Activated CD8-positive, alpha-beta memory T cell treated with anti-CD3 and anti-CD28 coated beads for 1 hour (primary cell): Measurements from ENCODE around the gene EMC1.
"Not testable (repeated sequence)": the region's sequence is repeated elsewhere in the genome, so short reads cannot be mapped to it uniquely, and the experiment has no call there.

Source experiments
- DNase-seq, 2 donors: peaks; one replicate each; pipeline ENCODE4 v3.0.0-alpha.2; 2020; ENCODE audit warnings: low read depth in 1 of 2; ENCODE audit errors: extremely low read depth in 1 of 2

The EMC1 gene

GRCh38 chr1:19251305-19252196, at the start of gene EMC1, which contains the start of gene MRTO4:
Gene EMC1, minus strand, starts transcription at chr1:19251524. Its CDS starts 15 bp downstream, at chr1:19251509.
Gene MRTO4, plus strand, starts transcription at chr1:19251805. Its CDS starts 31 bp downstream, at chr1:19251836.
- DNase-seq, result peak; percentile 52 to 88

GRCh38 chr1:19300211-19300610, 48.9 kb upstream of the EMC1 start:
- DNase-seq, result no peak

DNA sequence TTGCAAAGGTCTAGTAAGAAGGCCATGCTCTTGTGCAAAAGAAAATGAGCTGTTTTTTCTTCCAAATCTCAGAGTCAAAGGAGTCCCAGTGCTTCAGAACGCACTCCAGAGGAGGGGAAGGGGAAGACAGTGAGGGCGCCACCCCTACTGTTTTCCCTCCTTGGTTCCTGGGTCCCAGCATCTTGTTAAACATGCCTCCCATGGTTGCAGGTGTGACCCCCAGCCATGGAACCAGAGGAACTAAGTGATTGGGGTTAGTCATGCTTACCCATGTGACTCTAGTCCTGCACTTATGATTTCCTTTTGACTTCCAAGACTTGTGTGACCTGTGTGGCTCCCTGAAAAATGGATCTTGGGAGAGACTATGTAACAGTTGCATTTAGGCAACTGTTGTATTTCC, 43.3 kb upstream of the EMC1 start:
- no peak for DNase-seq

GRCh38 chr1:19289244-19289643, 37.9 kb upstream of the EMC1 start:
- no peak for DNase-seq

DNA sequence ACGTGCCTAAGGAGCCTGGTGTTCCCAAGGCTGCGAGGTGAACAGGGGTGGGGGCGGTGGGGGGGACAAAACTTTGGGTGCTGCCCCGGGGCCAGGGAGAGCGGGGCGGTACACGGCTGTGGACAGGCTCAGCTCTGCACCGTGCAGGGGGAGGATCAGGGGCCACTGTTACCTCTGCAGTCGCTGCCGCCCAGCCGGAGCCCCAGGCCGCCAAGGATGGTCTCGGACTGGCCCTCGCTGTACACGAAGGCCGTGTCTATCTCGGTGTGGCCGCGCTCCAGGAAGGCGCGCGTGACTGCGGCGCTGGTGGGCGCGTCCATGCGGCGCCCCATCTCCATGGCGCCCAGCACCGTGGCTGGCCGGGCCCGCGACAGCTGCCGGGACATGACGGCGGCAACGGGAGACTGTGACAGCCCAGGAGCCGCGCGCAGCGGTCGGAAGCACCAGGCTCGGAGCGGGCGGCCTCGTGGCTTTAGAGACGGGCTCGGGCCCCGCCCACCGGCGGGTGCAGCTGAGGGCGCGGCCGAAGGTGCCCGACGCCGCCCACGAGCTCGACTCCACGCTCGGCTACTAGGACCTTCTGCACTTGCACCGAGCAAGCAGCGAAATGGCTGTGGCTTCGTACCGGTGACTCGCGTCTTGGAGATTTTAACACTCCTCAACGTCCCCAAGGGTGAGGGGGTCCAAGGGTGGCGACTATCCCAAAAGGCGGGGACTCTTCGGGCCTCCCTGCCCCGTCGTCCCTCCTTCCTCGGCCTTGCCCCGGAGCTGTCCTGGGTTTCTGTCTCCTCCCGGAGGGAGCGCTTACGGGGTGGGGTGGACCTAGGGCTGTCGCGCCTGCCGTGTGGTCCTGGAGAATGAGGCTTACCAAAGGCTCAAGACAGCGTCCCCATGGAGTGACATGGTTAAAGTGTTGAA, 37.3 kb upstream of the EMC1 start, which contains the start of gene AKR7A3:
Gene AKR7A3, minus strand, starts transcription at position 447 of the 918 bp plus-strand sequence. Its CDS starts 61 bp downstream, at position 386.
- DNase-seq, result peak in 1 of 2 donors; percentile 43

DNA sequence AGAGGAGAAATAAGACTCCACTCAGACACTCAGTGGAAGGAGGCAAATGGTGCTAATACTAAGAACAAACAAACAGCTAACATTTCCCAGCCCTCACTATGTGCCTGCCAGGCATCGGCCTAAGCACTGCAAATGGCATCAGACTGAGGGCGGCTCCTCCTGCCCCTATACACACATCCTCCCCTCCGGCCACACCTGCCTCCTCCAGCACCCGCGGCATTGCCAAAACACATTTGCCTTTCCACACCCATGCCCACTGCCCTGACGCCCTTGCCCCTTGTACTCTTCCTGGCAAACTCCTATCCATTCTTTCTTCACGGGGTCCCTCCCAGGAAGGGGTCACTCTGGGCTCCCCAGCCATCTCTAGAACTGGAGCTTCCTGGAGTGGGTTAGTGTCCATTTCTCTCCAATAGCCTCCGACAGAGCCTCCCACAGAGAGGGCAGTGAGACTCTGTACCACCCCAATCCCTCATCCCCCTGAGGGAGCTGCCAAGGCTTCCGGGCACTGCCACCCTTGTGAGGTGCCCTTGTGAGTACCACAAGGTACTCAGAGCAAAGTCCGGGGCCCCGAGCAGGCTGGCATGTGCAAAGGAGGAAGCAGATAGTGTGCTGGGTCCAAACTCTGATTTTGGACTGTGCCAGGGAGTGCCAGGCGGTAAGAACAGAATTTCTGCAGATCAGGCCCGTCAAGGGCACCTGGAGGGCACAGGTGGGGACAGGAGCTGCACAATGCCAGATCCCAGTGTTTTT, 36.3 kb upstream of the EMC1 start:
- DNase-seq, result no peak

GRCh38 chr1:19285807-19286206, 34.5 kb upstream of the EMC1 start:
- not testable (repeated sequence) for DNase-seq

DNA sequence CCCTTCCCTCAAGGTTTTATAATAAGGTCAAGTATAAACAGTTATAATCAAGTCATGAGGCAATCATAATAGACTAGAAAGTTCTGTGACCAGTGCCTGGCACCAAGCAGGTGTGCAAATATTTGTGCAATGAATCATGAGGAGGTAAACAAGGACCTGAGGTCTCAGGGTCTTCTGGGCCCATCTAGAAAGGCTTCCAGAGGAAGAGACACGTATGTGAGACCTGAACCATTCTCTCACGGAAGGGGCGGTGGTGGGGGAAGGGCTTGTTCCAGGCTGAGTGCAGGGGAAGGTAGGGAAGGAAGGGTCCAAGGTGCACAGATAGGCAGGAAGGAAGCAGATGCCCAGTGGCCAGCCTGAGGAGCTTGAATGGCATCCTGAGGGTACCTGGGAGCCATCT, 34.0 kb upstream of the EMC1 start:
- DNase-seq, result not testable (repeated sequence)

DNA sequence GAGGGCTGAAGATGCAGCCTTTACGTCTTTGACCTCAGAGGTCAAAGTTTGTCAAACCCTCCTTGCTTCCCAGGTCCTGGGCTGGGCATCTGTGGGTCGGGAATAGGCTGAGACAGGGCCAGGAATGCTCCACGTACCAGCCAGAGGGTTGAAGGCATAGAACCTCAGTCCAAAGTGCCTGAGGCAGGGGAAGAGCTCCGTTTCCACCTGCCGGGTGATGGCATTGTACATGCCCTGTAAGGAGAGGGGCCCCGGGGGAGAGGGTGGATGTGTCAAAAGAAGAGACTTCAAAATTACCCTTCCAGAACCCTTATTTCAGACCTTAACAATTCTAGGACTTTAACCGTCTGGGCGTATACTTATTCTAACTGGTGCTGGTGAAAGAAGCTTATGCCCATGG, 33.6 kb upstream of the EMC1 start:
- DNase-seq, result no peak

GRCh38 chr1:19283891-19284290, 32.6 kb upstream of the EMC1 start:
- no peak for DNase-seq

DNA sequence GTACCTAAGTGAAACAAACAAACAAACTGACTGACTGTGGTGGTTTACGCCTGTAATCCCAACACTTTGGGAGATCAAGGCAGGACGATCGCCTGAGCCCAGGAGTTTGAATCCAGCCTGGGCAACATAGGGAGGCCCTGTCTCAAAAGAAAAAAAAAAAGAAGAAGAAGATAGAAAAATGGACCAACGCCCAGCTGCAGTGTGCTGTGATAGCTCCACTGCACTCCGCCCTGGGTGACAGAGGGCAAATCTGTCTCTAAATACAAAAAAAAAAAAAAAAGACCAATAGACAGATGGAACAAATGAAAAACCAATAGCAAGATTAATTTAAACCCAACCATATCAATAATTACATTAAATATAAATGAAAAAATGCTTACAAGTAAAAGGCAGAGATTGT, 23.3 kb upstream of the EMC1 start:
- DNase-seq, result no peak

GRCh38 chr1:19273844-19274531, 22.7 kb upstream of the EMC1 start:
- DNase-seq, result not testable (repeated sequence)

DNA sequence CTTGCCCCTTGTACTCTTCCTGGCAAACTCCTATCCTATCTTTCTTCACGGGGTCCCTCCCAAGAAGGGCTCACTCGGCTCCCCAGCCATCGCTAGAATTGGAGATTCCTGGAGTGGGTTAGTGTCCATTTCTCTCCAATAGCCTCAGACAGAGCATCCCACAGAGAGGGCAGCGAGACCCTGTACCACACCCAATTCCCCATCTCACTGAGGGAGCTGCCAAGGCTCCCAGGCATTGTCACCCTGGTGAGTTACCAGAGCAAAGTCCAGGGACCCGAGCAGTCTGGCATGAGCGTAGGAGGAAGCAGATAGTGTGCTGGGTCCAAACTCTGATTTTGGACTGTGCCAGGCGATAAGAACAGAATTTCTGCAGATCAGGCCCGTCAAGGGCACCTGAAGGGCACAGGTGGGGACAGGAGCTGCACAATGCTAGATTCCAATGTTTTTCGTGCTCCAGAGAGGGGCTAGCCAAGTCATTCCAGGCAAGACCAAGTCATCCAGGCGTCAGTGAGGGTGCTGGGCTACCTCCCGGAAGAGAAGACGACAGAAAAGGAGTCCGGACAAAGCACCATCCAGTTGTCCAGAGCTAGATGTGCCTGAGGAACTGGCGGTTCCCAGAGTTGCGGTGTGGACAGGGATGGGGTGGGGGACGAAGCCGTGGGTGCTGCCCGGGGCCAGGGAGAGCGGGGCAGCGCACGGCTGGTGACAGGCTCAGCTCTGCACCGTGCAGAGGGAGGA, 22.0 kb upstream of the EMC1 start:
- DNase-seq, result no peak

- no peak for DNase-seq
Measured at GRCh38 chr1:19272064-19272463, 20.7 kb upstream of the EMC1 start.

DNA sequence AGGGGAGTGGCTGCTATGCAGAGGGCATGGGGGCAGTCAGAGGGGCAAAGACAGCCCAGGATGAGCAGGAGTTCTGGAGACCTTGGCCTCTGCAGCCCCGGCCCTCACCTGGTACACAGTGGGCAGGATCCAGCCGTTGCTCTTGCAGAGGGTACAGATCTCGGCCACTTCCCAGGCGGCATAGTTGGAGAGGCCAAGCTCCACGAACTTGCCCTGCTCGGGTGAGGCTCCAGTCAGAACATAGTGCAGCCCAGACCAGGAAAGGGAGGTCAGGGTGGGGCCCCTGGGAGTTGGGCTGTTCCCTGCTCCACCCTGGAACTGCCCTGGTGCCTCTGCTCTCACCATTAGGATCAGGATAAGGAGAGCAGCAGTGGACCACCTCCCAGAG, 19.0 kb upstream of the EMC1 start:
- not testable (repeated sequence) for DNase-seq

GRCh38 chr1:19269427-19270342, 18.4 kb upstream of the EMC1 start:
- DNase-seq, result not testable (repeated sequence)

DNA sequence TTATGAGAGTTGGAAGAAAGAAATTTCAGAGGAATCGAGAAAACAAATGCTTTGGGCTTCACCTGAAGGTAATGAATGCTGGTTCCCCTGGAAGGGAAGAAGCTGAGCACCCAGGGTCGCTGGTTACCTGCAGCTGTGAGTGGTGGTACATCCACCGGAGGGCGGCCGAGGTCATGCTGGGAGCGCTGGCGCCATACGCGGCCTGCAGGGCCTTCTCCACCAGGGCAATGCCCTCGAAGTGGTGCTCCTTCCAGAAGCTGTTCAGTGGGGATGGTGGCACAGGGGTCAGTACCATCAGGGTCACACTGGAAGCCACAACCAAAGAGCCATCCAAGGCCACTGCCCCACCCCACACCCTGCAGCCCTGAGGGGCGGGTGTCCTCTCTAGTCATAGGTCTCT, 17.1 kb upstream of the EMC1 start:
- DNase-seq, result no peak

GRCh38 chr1:19262744-19263143, 11.4 kb upstream of the EMC1 start:
- DNase-seq, result no peak
